ENCODE data around the gene IGSF21. TPM values are rescaled to one million over a fixed set of nuclear protein-coding genes. Genes with fewer than 3 reads are reported as not detected.

IGSF21 gene
- total RNA-seq, 2 donors from 2014 or later, result 4.6 to 8.5 TPM

- H3K27me3 ChIP-seq (replicated peaks; ENCODE audit: insufficient read depth), result peaks cover 22% of the 10 kb centered on the region
- no peaks in the 10 kb centered on the region for H3K36me3 ChIP-seq
- H3K27ac ChIP-seq, result no peak overlapping the region
- TF ChIP-seq POLR2A (IDR thresholded peaks at IDR 0.05) (no peak), CTCF (IDR thresholded peaks at IDR 0.05) (no peak), POLR2AphosphoS5 (IDR thresholded peaks at IDR 0.05) (no peak)
- intact Hi-C loops (cut with DNase I), result no loop called here
- no peak for DNase-seq (ENCODE audit: low spot score)
- H3K9me3 ChIP-seq, result no peaks in the 10 kb centered on the region
- WGBS, result 2% methylated on average over 30 of the region's 30 CpGs
- peaks cover 9% of the 10 kb centered on the region for H3K4me1 ChIP-seq (replicated peaks)
- no peak overlapping the region for H3K4me3 ChIP-seq
Observed at GRCh38 chr1:18110968-18111367, 3.4 kb downstream of the IGSF21 start.

- intact Hi-C loops (cut with DNase I), result no loop called here
- 52% methylated on average over 12 of the region's 12 CpGs for WGBS
- TF ChIP-seq POLR2AphosphoS5 (IDR thresholded peaks at IDR 0.05) (no peak), POLR2A (IDR thresholded peaks at IDR 0.05) (no peak), CTCF (IDR thresholded peaks at IDR 0.05) (no peak)
- Histone ChIP-seq H3K27me3 (replicated peaks; ENCODE audit: insufficient read depth) (peaks cover 22% of the 10 kb centered on the region), H3K27ac (no peak overlapping the region), H3K36me3 (no peaks in the 10 kb centered on the region), H3K9me3 (no peaks in the 10 kb centered on the region), H3K4me3 (no peak overlapping the region), H3K4me1 (replicated peaks) (peaks cover 9% of the 10 kb centered on the region)
- no peak for DNase-seq (ENCODE audit: low spot score)
Observed at GRCh38 chr1:18111605-18112297, 4.2 kb downstream of the IGSF21 start.

- Histone ChIP-seq H3K27me3 (replicated peaks; ENCODE audit: insufficient read depth) (peaks cover 16% of the 10 kb centered on the region), H3K9me3 (no peaks in the 10 kb centered on the region), H3K36me3 (no peaks in the 10 kb centered on the region), H3K4me3 (no peak overlapping the region), H3K4me1 (replicated peaks) (peaks cover 9% of the 10 kb centered on the region), H3K27ac (no peak overlapping the region)
- WGBS, result 93% methylated on average over 3 of the region's 3 CpGs
- TF ChIP-seq CTCF (IDR thresholded peaks at IDR 0.05), result no peak
- no peak for TF ChIP-seq POLR2A (IDR thresholded peaks at IDR 0.05)
- no peak for TF ChIP-seq POLR2AphosphoS5 (IDR thresholded peaks at IDR 0.05)
- no peak for DNase-seq (ENCODE audit: low spot score)
- intact Hi-C loops (cut with DNase I), result no loop called here
Observed at GRCh38 chr1:18112611-18113010, 5.0 kb downstream of the IGSF21 start.

- H3K4me3 ChIP-seq, result no peak overlapping the region
- no peaks in the 10 kb centered on the region for H3K4me1 ChIP-seq (replicated peaks)
- no peaks in the 10 kb centered on the region for H3K9me3 ChIP-seq
- intact Hi-C loops (cut with DNase I), result no loop called here
- no peaks in the 10 kb centered on the region for H3K36me3 ChIP-seq
- DNase-seq (ENCODE audit: low spot score), result no peak
- TF ChIP-seq POLR2A (IDR thresholded peaks at IDR 0.05), result no peak
- TF ChIP-seq CTCF (IDR thresholded peaks at IDR 0.05), result no peak
- no peak for TF ChIP-seq POLR2AphosphoS5 (IDR thresholded peaks at IDR 0.05)
- peaks cover 11% of the 10 kb centered on the region for H3K27me3 ChIP-seq (replicated peaks; ENCODE audit: insufficient read depth)
- 71% methylated on average over 3 of the region's 3 CpGs for WGBS
- H3K27ac ChIP-seq, result no peak overlapping the region
Observed at GRCh38 chr1:18114726-18115410, 7.3 kb downstream of the IGSF21 start.

- WGBS, result 95% methylated on average over 1 of the region's 1 CpG
- TF ChIP-seq POLR2AphosphoS5 (IDR thresholded peaks at IDR 0.05) (no peak), POLR2A (IDR thresholded peaks at IDR 0.05) (no peak), CTCF (IDR thresholded peaks at IDR 0.05) (no peak)
- intact Hi-C loops (cut with DNase I), result no loop called here
Observed at GRCh38 chr1:18116777-18117176, 9.2 kb downstream of the IGSF21 start.

More at GRCh38 chr1:18116777-18117176, 9.2 kb downstream of the IGSF21 start:
- Histone ChIP-seq H3K27me3 (replicated peaks; ENCODE audit: insufficient read depth) (peaks cover 4% of the 10 kb centered on the region), H3K27ac (no peak overlapping the region), H3K36me3 (no peaks in the 10 kb centered on the region), H3K4me1 (replicated peaks) (no peaks in the 10 kb centered on the region), H3K4me3 (no peak overlapping the region), H3K9me3 (no peaks in the 10 kb centered on the region)
- DNase-seq (ENCODE audit: low spot score), result no peak

Data from prostate gland (tissue), 2 donors.